ENCODE measurements around the gene CFAP97. TPM values are rescaled to one million over a fixed set of nuclear protein-coding genes. Genes with fewer than 3 reads are reported as not detected.

The CFAP97 gene
- total and polyA plus RNA-seq, 7 donors: 3.0 to 20.3 (median 10.1) TPM

DNA sequence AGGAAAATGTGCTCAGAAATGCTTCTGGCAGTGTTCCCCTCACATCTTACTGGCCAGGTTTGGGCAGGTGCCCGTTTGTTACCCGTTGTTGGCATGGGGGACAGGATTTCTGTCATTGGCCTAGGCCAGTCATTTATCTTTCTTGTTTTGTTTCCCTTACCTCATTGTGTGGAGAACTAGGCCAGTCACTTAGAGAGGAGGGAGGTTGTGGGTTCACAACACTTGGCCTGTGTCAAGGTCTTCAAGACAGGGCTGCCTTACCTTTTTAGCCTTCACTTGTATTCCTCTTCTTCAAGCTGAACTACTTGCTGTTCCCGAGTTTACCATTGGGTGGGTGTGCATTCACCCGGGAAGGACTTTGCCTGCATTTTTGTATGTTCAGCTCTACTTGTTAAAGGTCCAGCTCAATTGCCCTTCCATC lies 23.3 kb upstream of the CFAP97 start:
- H3K27ac ChIP-seq: no peak overlapping the region
- H3K27me3 ChIP-seq (ENCODE audit: insufficient read depth in 3 of 3, low read length in 2 of 3): no peaks in the 10 kb centered on the region
- TF ChIP-seq, protein P1, sequence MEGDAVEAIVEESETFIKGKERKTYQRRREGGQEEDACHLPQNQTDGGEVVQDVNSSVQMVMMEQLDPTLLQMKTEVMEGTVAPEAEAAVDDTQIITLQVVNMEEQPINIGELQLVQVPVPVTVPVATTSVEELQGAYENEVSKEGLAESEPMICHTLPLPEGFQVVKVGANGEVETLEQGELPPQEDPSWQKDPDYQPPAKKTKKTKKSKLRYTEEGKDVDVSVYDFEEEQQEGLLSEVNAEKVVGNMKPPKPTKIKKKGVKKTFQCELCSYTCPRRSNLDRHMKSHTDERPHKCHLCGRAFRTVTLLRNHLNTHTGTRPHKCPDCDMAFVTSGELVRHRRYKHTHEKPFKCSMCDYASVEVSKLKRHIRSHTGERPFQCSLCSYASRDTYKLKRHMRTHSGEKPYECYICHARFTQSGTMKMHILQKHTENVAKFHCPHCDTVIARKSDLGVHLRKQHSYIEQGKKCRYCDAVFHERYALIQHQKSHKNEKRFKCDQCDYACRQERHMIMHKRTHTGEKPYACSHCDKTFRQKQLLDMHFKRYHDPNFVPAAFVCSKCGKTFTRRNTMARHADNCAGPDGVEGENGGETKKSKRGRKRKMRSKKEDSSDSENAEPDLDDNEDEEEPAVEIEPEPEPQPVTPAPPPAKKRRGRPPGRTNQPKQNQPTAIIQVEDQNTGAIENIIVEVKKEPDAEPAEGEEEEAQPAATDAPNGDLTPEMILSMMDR (IDR thresholded peaks at IDR 0.05): no peak
- no peaks in the 10 kb centered on the region for H3K9me3 ChIP-seq
- 27 to 38% (median 28%) methylated on average over 4 of the region's 4 CpGs for WGBS, 3 donors
- DNase-seq (no peak), ATAC-seq (peak; percentile 47 to 78 (median 68))
- no peaks in the 10 kb centered on the region for H3K36me3 ChIP-seq (ENCODE audit: insufficient read depth in 1 of 2, low read depth in 1 of 2)
- peaks cover 8% of the 10 kb centered on the region for H3K4me1 ChIP-seq
- intact Hi-C loops (cut with DNase I): no loop called here
- no peak overlapping the region for H3K4me3 ChIP-seq

DNA sequence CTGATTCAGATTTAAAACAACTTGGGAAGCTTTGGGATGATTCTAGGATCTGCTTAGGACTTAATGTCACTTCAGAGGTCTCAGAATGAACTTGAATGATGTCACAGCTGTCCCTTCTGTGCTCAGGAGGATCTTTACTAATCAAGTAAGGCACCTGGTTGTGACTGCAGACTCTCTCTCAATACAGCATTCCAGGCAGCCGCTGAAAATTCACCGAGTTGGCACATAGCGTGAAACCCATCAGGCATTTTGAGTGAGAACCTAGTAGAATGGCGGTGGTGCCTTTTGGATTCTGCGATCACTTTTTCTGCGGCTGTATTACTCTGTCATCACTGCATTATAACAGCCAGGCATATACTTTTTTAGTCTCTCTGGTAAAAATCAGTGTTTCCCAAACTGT lies 22.1 kb upstream of the CFAP97 start:
- Histone ChIP-seq H3K4me1 (peaks cover 8% of the 10 kb centered on the region), H3K36me3 (ENCODE audit: insufficient read depth in 1 of 2, low read depth in 1 of 2) (no peaks in the 10 kb centered on the region), H3K27me3 (ENCODE audit: insufficient read depth in 3 of 3, low read length in 2 of 3) (no peaks in the 10 kb centered on the region), H3K27ac (no peak overlapping the region), H3K9me3 (no peaks in the 10 kb centered on the region), H3K4me3 (no peak overlapping the region)
- WGBS, 3 donors: 89 to 92% (median 91%) methylated on average over 6 of the region's 6 CpGs
- TF ChIP-seq, protein P1 (IDR thresholded peaks at IDR 0.05): no peak
- DNase-seq: no peak
- intact Hi-C loops (cut with DNase I): no loop called here
- no peak for ATAC-seq

DNA sequence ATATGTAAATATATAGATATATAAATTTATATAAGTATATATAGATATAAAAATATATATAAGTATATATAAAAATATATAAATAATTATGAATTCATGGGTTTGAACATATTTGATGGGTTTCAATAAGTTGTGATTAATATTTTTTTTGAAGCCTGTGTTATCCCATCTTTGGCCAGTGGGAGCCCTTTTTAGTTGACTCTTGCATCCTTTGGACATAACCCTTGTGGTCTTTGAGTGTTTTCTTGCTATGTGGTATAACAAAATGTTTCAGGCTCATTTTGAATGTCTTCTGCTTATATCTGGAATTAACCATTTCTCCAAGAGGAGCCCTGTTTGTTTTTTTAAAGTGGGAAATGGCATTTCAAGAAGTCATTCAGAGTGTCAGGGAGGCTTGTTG lies 20.8 kb upstream of the CFAP97 start:
- Histone ChIP-seq H3K9me3 (no peaks in the 10 kb centered on the region), H3K27me3 (ENCODE audit: insufficient read depth in 3 of 3, low read length in 2 of 3) (no peaks in the 10 kb centered on the region), H3K4me3 (no peak overlapping the region), H3K36me3 (ENCODE audit: insufficient read depth in 1 of 2, low read depth in 1 of 2) (no peaks in the 10 kb centered on the region), H3K4me1 (peaks cover 11% of the 10 kb centered on the region), H3K27ac (no peak overlapping the region)
- ATAC-seq: no peak
- intact Hi-C loops (cut with DNase I): no loop called here
- TF ChIP-seq, protein P1 (IDR thresholded peaks at IDR 0.05): no peak
- DNase-seq: no peak

DNA sequence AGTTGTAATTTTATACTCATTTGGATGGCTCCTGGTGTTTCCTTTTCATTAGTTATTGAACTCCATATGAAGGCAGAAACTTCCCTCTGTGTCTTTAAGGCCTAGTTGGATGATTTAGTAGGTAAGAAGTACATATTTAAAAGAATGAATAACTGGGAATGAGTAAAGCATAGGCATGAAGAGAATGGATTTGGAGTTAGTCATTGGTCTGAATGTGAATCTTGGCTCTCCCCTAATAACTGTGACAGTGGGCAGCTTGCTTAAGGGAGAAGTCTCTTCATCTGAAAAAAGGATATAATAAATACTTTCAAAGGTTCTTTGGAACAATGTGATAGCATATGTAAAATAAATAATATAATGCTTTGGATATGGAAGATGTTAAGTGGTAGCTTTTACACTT lies 18.8 kb upstream of the CFAP97 start:
- Histone ChIP-seq H3K27me3 (ENCODE audit: insufficient read depth in 3 of 3, low read length in 2 of 3) (no peaks in the 10 kb centered on the region), H3K4me3 (no peak overlapping the region), H3K9me3 (no peaks in the 10 kb centered on the region), H3K27ac (no peak overlapping the region), H3K4me1 (peaks cover 16% of the 10 kb centered on the region), H3K36me3 (ENCODE audit: insufficient read depth in 1 of 2, low read depth in 1 of 2) (no peaks in the 10 kb centered on the region)
- ATAC-seq (no peak), DNase-seq (no peak)
- intact Hi-C loops (cut with DNase I): no loop called here
- TF ChIP-seq, protein P1 (IDR thresholded peaks at IDR 0.05): no peak

DNA sequence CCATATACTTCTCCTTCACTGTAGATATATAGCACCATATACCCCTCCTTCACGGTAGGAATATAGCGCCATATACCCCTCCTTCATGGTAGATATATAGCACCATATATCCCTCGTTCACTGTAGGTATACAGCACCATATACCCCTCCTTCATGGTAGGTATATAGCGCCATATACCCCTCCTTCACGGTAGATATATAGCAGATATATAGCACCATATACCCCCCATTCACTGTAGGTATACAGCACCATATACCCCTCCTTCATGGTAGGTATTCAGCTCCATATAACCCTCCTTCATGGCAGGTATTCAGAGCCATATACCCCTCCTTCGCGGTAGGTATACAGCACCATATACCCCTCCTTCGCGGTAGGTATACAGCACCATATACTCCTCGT lies 18.1 kb upstream of the CFAP97 start:
- Histone ChIP-seq H3K27me3 (ENCODE audit: insufficient read depth in 3 of 3, low read length in 2 of 3) (no peaks in the 10 kb centered on the region), H3K36me3 (ENCODE audit: insufficient read depth in 1 of 2, low read depth in 1 of 2) (no peaks in the 10 kb centered on the region), H3K27ac (no peak overlapping the region), H3K4me1 (peaks cover 18% of the 10 kb centered on the region), H3K4me3 (no peak overlapping the region), H3K9me3 (no peaks in the 10 kb centered on the region)
- WGBS, 3 donors: 36 to 97% (median 82%) methylated on average over 8 to 10 of the region's 10 CpGs
- no peak for DNase-seq
- TF ChIP-seq, protein P1 (IDR thresholded peaks at IDR 0.05): no peak
- intact Hi-C loops (cut with DNase I): no loop called here
- no peak for ATAC-seq

Data from psoas muscle (tissue), 8 donors.